HEK293 (cell line): ENCODE measurements around the gene GJC2.

ENCODE experiments used
- CTCF ChIA-PET: fragments of 350-600 bp; formaldehyde crosslinking; extraction: SDS; loops from one replicate; lab custom pipeline; 2021; ENCODE audit warnings: antibody characterized with exemption; lab: Yijun Ruan, JAX
- POLR2A ChIA-PET: fragments of 300-600 bp; formaldehyde crosslinking; extraction: SDS; loops from one replicate; lab custom pipeline; 2020; ENCODE audit warnings: antibody characterized with exemption, inconsistent platforms; lab: Yijun Ruan, JAX
- H3K27ac ChIP-seq: fragments of 200-500 bp; sonication (Bioruptor generic); 2 replicates; pipeline ENCODE4 v1.5.1; 2014; ENCODE audit warnings: low read depth, low read length, control low read depth, inconsistent platforms; ENCODE audit errors: extremely low read depth
- H3K36me3 ChIP-seq, 2 experiments: fragments of 200-500 bp in 1 of 2; sonication (Bioruptor generic) in 1 of 2; 1 replicate in 1 of 2; 2 replicates in 1 of 2; pipeline ENCODE4 v1.5.1; 2014 to 2017; ENCODE audit warnings: inconsistent platforms in 2 of 2, low read length in 2 of 2; ENCODE audit not compliant: control insufficient read depth in 2 of 2, insufficient read depth in 1 of 2
- H3K4me1 ChIP-seq: fragments of 200-500 bp; sonication (Bioruptor generic); 2 replicates; pipeline ENCODE4 v1.5.1; 2014; ENCODE audit warnings: mild to moderate bottlenecking, low read length, inconsistent platforms; ENCODE audit not compliant: control insufficient read depth, insufficient read depth
- H3K4me3 ChIP-seq: 2 replicates; pipeline ENCODE4 v1.5.1; 2011; ENCODE audit warnings: low read depth, mild to moderate bottlenecking, control low read depth, low read length, moderate library complexity
- H3K9me3 ChIP-seq: fragments of 200-500 bp; sonication (Bioruptor generic); 2 replicates; pipeline ENCODE4 v1.5.1; 2014; ENCODE audit warnings: low read depth, low read length, inconsistent platforms; ENCODE audit not compliant: control insufficient read depth, insufficient read depth
- FEZF1 ChIP-seq: fragments of 450-650 bp; formaldehyde crosslinking; IDR thresholded peaks from 2 replicates; pipeline ENCODE4 v1.5.1; 2016; ENCODE audit warnings: missing biosample characterization, missing genetic modification characterization
- GLIS1 ChIP-seq: fragments of 450-650 bp; formaldehyde crosslinking; IDR thresholded peaks from 2 replicates; pipeline ENCODE4 v1.5.1; 2016; ENCODE audit warnings: missing biosample characterization, missing genetic modification characterization
- GLIS2 ChIP-seq: fragments of 450-650 bp; formaldehyde crosslinking; IDR thresholded peaks from 2 replicates; pipeline ENCODE4 v1.5.1; 2016; ENCODE audit warnings: missing biosample characterization, missing genetic modification characterization
- KLF1 ChIP-seq: fragments of 450-650 bp; formaldehyde crosslinking; IDR thresholded peaks from 2 replicates; pipeline ENCODE4 v1.5.1; 2016; ENCODE audit warnings: missing biosample characterization, missing genetic modification characterization
- KLF7 ChIP-seq: fragments of 450-650 bp; formaldehyde crosslinking; IDR thresholded peaks from 2 replicates; pipeline ENCODE4 v1.5.1; 2016; ENCODE audit warnings: missing biosample characterization, missing genetic modification characterization, borderline replicate concordance
- MEIS1 ChIP-seq: sonication (generic); formaldehyde crosslinking; IDR thresholded peaks from 2 replicates; pipeline ENCODE4 v1.8.1; 2022; ENCODE audit warnings: missing genetic modification reagents, mild to moderate bottlenecking, borderline replicate concordance
- MZF1 ChIP-seq: fragments of 450-650 bp; formaldehyde crosslinking; IDR thresholded peaks from 2 replicates; pipeline ENCODE4 v1.5.1; 2017; ENCODE audit warnings: missing biosample characterization, missing genetic modification characterization, borderline replicate concordance
- REPIN1 ChIP-seq: fragments of 450-650 bp; formaldehyde crosslinking; IDR thresholded peaks from 2 replicates; pipeline ENCODE4 v1.5.1; 2017; ENCODE audit warnings: missing biosample characterization, missing genetic modification characterization, low read depth
- ZBTB17 ChIP-seq: fragments of 450-650 bp; formaldehyde crosslinking; IDR thresholded peaks from 2 replicates; pipeline ENCODE4 v1.5.1; 2016; ENCODE audit warnings: missing biosample characterization, missing genetic modification characterization
- ZFP69B ChIP-seq: fragments of 450-650 bp; formaldehyde crosslinking; IDR thresholded peaks from 2 replicates; pipeline ENCODE4 v1.5.1; 2016; ENCODE audit warnings: missing biosample characterization, missing genetic modification characterization
- ZNF132 ChIP-seq: fragments of 450-650 bp; formaldehyde crosslinking; IDR thresholded peaks from 2 replicates; pipeline ENCODE4 v1.5.1; 2017; ENCODE audit warnings: missing biosample characterization, missing genetic modification characterization, borderline replicate concordance
- ZNF174 ChIP-seq: fragments of 450-650 bp; formaldehyde crosslinking; IDR thresholded peaks from 2 replicates; pipeline ENCODE4 v1.5.0; 2017; ENCODE audit warnings: missing biosample characterization, mild to moderate bottlenecking, missing genetic modification characterization
- ZNF214 ChIP-seq: fragments of 450-650 bp; formaldehyde crosslinking; IDR thresholded peaks from 2 replicates; pipeline ENCODE4 v1.5.1; 2017; ENCODE audit warnings: missing biosample characterization, mild to moderate bottlenecking, missing genetic modification characterization, borderline replicate concordance
- ZNF302 ChIP-seq: fragments of 450-650 bp; formaldehyde crosslinking; IDR thresholded peaks from 2 replicates; pipeline ENCODE4 v1.5.1; 2016; ENCODE audit warnings: missing biosample characterization, missing genetic modification characterization, low read depth
- ZNF366 ChIP-seq: fragments of 450-650 bp; formaldehyde crosslinking; conservative IDR thresholded peaks from 2 replicates; pipeline ENCODE4 v1.5.1; 2016; ENCODE audit warnings: missing biosample characterization, missing genetic modification characterization
- ZNF398 ChIP-seq: fragments of 450-650 bp; formaldehyde crosslinking; IDR thresholded peaks from 2 replicates; pipeline ENCODE4 v1.5.1; 2017; ENCODE audit warnings: missing biosample characterization, missing genetic modification characterization
- ZNF555 ChIP-seq: fragments of 450-650 bp; formaldehyde crosslinking; conservative IDR thresholded peaks from 2 replicates; pipeline ENCODE4 v1.5.1; 2017; ENCODE audit warnings: missing biosample characterization, mild to moderate bottlenecking, missing genetic modification characterization, inconsistent platforms
- ZNF701 ChIP-seq: fragments of 450-650 bp; formaldehyde crosslinking; IDR thresholded peaks from 2 replicates; pipeline ENCODE4 v1.5.1; 2016; ENCODE audit warnings: missing biosample characterization, missing genetic modification characterization
- ZNF76 ChIP-seq: fragments of 450-650 bp; formaldehyde crosslinking; IDR thresholded peaks from 2 replicates; pipeline ENCODE4; 2016; ENCODE audit warnings: low read depth, missing biosample characterization, missing genetic modification characterization, borderline replicate concordance
- ZNF777 ChIP-seq: fragments of 450-650 bp; formaldehyde crosslinking; IDR thresholded peaks from 2 replicates; pipeline ENCODE4 v1.5.1; 2017; ENCODE audit warnings: missing biosample characterization, missing genetic modification characterization, borderline replicate concordance
- ZNF785 ChIP-seq: fragments of 450-650 bp; formaldehyde crosslinking; IDR thresholded peaks from 2 replicates; pipeline ENCODE4 v1.5.1; 2016; ENCODE audit warnings: missing biosample characterization, missing genetic modification characterization
- TF ChIP-seq, protein P1 (sequence below): fragments of 450-650 bp; formaldehyde crosslinking; IDR thresholded peaks from 2 replicates; pipeline ENCODE4 v1.5.1; 2017; ENCODE audit warnings: missing biosample characterization, mild to moderate bottlenecking, missing genetic modification characterization, moderate library complexity
- TF ChIP-seq, protein P2 (sequence below): fragments of 450-650 bp; formaldehyde crosslinking; optimal IDR thresholded peaks from 2 replicates; pipeline ENCODE3; 2016; ENCODE audit warnings: missing biosample characterization, mild to moderate bottlenecking, missing genetic modification characterization
- TF ChIP-seq, protein P3 (sequence below): fragments of 450-650 bp; formaldehyde crosslinking; IDR thresholded peaks from 2 replicates; pipeline ENCODE4 v1.5.1; 2016; ENCODE audit warnings: missing biosample characterization, missing genetic modification characterization

Gene GJC2

GRCh38 chr1:228147768-228148167 is 2.0 kb upstream of the GJC2 start:
- no peak overlapping the region for H3K4me3 ChIP-seq
- H3K4me1 ChIP-seq = no peaks in the 10 kb centered on the region
- H3K9me3 ChIP-seq = no peaks in the 10 kb centered on the region
- CTCF ChIA-PET = no interaction called here
- POLR2A ChIA-PET = no interaction called here
- TF ChIP-seq KLF7 (tag by site-specific recombination) (no peak), ZNF76 (tag by site-specific recombination) (no peak), ZNF302 (tag by site-specific recombination) (no peak), ZNF777 (tag by site-specific recombination) (no peak), ZBTB17 (tag by site-specific recombination) (no peak), ZNF555 (no peak), ZNF214 (no peak), ZNF785 (tag by site-specific recombination) (no peak), FEZF1 (tag by site-specific recombination) (no peak), ZNF366 (tag by site-specific recombination) (no peak)
- TF ChIP-seq, protein P1, sequence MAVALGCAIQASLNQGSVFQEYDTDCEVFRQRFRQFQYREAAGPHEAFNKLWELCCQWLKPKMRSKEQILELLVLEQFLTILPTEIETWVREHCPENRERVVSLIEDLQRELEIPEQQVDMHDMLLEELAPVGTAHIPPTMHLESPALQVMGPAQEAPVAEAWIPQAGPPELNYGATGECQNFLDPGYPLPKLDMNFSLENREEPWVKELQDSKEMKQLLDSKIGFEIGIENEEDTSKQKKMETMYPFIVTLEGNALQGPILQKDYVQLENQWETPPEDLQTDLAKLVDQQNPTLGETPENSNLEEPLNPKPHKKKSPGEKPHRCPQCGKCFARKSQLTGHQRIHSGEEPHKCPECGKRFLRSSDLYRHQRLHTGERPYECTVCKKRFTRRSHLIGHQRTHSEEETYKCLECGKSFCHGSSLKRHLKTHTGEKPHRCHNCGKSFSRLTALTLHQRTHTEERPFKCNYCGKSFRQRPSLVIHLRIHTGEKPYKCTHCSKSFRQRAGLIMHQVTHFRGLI (tag by site-specific recombination) = no peak
- TF ChIP-seq, protein P2, sequence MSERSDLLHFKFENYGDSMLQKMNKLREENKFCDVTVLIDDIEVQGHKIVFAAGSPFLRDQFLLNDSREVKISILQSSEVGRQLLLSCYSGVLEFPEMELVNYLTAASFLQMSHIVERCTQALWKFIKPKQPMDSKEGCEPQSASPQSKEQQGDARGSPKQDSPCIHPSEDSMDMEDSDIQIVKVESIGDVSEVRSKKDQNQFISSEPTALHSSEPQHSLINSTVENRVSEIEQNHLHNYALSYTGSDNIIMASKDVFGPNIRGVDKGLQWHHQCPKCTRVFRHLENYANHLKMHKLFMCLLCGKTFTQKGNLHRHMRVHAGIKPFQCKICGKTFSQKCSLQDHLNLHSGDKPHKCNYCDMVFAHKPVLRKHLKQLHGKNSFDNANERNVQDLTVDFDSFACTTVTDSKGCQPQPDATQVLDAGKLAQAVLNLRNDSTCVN (tag by site-specific recombination) = no peak
- TF ChIP-seq, all 188 proteins: peak for 0
- Histone ChIP-seq H3K36me3 (peaks cover 0 to 42% of the 10 kb centered on the region in 2 experiments; a peak in 1 of 3 replicates), H3K27ac (no peak overlapping the region)

DNA sequence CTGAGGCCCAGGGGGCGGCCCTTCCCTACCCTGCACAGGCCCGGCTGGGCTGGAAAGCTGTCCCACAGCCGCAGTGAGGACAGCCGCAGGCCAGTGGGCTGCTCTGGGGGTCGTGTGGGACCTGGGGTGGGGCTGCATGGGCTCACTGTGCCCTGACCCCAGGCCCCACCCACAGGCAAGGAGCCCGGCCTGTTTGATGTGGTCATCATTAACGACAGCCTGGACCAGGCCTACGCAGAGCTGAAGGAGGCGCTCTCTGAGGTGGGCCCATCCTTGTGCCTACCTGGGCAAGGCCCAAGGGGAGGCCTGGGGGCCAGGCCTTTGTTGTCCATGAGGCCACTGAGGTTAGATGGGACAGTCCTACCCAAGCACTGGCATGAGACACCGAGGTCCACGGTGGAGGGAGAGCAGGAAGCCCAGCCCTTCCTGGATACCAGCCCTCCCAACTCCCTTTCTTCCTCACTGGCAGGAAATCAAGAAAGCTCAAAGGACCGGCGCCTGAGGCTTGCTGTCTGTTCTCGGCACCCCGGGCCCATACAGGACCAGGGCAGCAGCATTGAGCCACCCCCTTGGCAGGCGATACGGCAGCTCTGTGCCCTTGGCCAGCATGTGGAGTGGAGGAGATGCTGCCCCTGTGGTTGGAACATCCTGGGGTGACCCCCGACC is 1.4 kb upstream of the GJC2 start:
- Histone ChIP-seq H3K4me3 (no peak overlapping the region), H3K4me1 (no peaks in the 10 kb centered on the region), H3K27ac (no peak overlapping the region), H3K9me3 (no peaks in the 10 kb centered on the region), H3K36me3 (peaks cover 0 to 42% of the 10 kb centered on the region in 2 experiments; a peak in 1 of 3 replicates)
- ChIA-PET CTCF (interaction anchor here (0.6 kb wide), 1 partner anchor 30 kb away, joined by 3 read pairs; no protein-coding TSS in a partner anchor), POLR2A (interaction anchor here (9.6 kb wide), 1 partner anchor 16 kb away, joined by 82 read pairs; the partner anchor contains the start of gene IBA57)
- TF ChIP-seq KLF1 (tag by site-specific recombination) (0 out of 2 replicates have a peak, but pooled peaks have one; percentile 14), ZNF174 (tag by site-specific recombination) (no peak), ZFP69B (peak; percentile 69; the same call in 1 of the 2 replicates)

- CTCF ChIA-PET = interaction anchor here (0.6 kb wide), 1 partner anchor 31 kb away, joined by 3 read pairs; no protein-coding TSS in a partner anchor
- no peak overlapping the region for H3K4me3 ChIP-seq
- TF ChIP-seq GLIS1 (tag by site-specific recombination) (peak; percentile 46), MZF1 (tag by site-specific recombination) (no peak), ZNF701 (tag by site-specific recombination) (no peak), ZNF398 (tag by site-specific recombination) (0 out of 2 replicates have a peak, but pooled peaks have one; percentile 23), GLIS2 (tag by site-specific recombination) (peak; percentile 39), REPIN1 (no peak), MEIS1 (CRISPR knock-in tag) (no peak), ZNF302 (tag by site-specific recombination) (no peak), ZNF132 (tag by site-specific recombination) (no peak)
- TF ChIP-seq, protein P3, sequence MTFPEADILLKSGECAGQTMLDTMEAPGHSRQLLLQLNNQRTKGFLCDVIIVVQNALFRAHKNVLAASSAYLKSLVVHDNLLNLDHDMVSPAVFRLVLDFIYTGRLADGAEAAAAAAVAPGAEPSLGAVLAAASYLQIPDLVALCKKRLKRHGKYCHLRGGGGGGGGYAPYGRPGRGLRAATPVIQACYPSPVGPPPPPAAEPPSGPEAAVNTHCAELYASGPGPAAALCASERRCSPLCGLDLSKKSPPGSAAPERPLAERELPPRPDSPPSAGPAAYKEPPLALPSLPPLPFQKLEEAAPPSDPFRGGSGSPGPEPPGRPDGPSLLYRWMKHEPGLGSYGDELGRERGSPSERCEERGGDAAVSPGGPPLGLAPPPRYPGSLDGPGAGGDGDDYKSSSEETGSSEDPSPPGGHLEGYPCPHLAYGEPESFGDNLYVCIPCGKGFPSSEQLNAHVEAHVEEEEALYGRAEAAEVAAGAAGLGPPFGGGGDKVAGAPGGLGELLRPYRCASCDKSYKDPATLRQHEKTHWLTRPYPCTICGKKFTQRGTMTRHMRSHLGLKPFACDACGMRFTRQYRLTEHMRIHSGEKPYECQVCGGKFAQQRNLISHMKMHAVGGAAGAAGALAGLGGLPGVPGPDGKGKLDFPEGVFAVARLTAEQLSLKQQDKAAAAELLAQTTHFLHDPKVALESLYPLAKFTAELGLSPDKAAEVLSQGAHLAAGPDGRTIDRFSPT (tag by site-specific recombination) = 0 out of 2 replicates have a peak, but pooled peaks have one; percentile 31
Observed at GRCh38 chr1:228148935-228149405, 760 bp upstream of the GJC2 start.

More at GRCh38 chr1:228148935-228149405, 760 bp upstream of the GJC2 start:
- Histone ChIP-seq H3K27ac (no peak overlapping the region), H3K4me1 (no peaks in the 10 kb centered on the region), H3K36me3 (peaks cover 0 to 40% of the 10 kb centered on the region in 2 experiments; a peak in 1 of 3 replicates), H3K9me3 (no peaks in the 10 kb centered on the region)
- POLR2A ChIA-PET = interaction anchor here (0.9 to 9.6 kb wide), 2 partner anchors 9 to 15 kb away, joined by 3 to 82 read pairs; partner anchors contain the start of genes GUK1 and IBA57
